Ramos (cell line): ENCODE results near the gene PECR.
"Not testable (repeated sequence)": the region's sequence is repeated elsewhere in the genome, so short reads cannot be mapped to it uniquely, and the experiment has no call there.

ENCODE experiments used
- in situ Hi-C: fragments of 300-500 bp; cut with MboI; formaldehyde crosslinking; loops from one replicate; pipeline ENCODE4 v1.14.3; 2022; ENCODE audit warnings: low sequenced_read_pairs; ENCODE audit not compliant: unreplicated experiment

Gene PECR

GRCh38 chr2:216034065-216034464, 47.5 kb downstream of the PECR start:
- in situ Hi-C loops = loop anchor here (10.0 kb wide), 1 partner anchor 631 kb away; no protein-coding TSS in a partner anchor

GRCh38 chr2:216033403-216033802, 48.2 kb downstream of the PECR start:
- in situ Hi-C loops = loop anchor here (10.0 kb wide), 1 partner anchor 631 kb away; no protein-coding TSS in a partner anchor

GRCh38 chr2:216031960-216032689, 49.5 kb downstream of the PECR start:
- in situ Hi-C loops = loop anchor here (10.0 kb wide), 1 partner anchor 633 kb away; no protein-coding TSS in a partner anchor

- in situ Hi-C loops = loop anchor here (10.0 kb wide), 1 partner anchor 635 kb away; no protein-coding TSS in a partner anchor
Observed at GRCh38 chr2:216030216-216030615, 51.4 kb downstream of the PECR start.

- in situ Hi-C loops = loop anchor here (10.0 kb wide), 1 partner anchor 635 kb away; no protein-coding TSS in a partner anchor
Observed at GRCh38 chr2:216029416-216030129, 52.0 kb downstream of the PECR start.

GRCh38 chr2:216024779-216025336, 56.8 kb downstream of the PECR start:
- in situ Hi-C loops = no loop called here

GRCh38 chr2:216023055-216023648, 58.5 kb downstream of the PECR start:
- in situ Hi-C loops = no loop called here

- in situ Hi-C loops = no loop called here
Observed at GRCh38 chr2:216021768-216022565, 59.6 kb downstream of the PECR start.

- in situ Hi-C loops = no loop called here
Observed at GRCh38 chr2:216018709-216019108, 62.9 kb downstream of the PECR start.

- in situ Hi-C loops = no loop called here
Observed at GRCh38 chr2:216017365-216017764, 64.2 kb downstream of the PECR start.

- in situ Hi-C loops = no loop called here
Observed at GRCh38 chr2:216016581-216016980, 65.0 kb downstream of the PECR start.

GRCh38 chr2:216015722-216016464, 65.7 kb downstream of the PECR start:
- in situ Hi-C loops = no loop called here

GRCh38 chr2:216014986-216015385, 66.6 kb downstream of the PECR start:
- in situ Hi-C loops = no loop called here

- in situ Hi-C loops = no loop called here
Observed at GRCh38 chr2:216014006-216014405, 67.6 kb downstream of the PECR start.

GRCh38 chr2:216013080-216013909, 68.3 kb downstream of the PECR start, which contains the start of gene MREG:
TSS of gene MREG (minus strand) at chr2:216013551. CDS start at chr2:216013327, 224 bp downstream.
- in situ Hi-C loops = no loop called here

GRCh38 chr2:216012830-216013079, 68.9 kb downstream of the PECR start:
- in situ Hi-C loops = no loop called here

GRCh38 chr2:216012133-216012829, 69.3 kb downstream of the PECR start:
- in situ Hi-C loops = no loop called here

GRCh38 chr2:216009215-216009614, 72.4 kb downstream of the PECR start:
- in situ Hi-C loops = not testable (repeated sequence)
